ENCODE measurements around the gene DNAJB5. TPM values are rescaled to one million over a fixed set of nuclear protein-coding genes. Genes with fewer than 3 reads are reported as not detected.
"Not testable (repeated sequence)": the region's sequence is repeated elsewhere in the genome, so short reads cannot be mapped to it uniquely, and the experiment has no call there.

Gene DNAJB5
- total RNA-seq, 1 donor: 18.1 TPM

DNA sequence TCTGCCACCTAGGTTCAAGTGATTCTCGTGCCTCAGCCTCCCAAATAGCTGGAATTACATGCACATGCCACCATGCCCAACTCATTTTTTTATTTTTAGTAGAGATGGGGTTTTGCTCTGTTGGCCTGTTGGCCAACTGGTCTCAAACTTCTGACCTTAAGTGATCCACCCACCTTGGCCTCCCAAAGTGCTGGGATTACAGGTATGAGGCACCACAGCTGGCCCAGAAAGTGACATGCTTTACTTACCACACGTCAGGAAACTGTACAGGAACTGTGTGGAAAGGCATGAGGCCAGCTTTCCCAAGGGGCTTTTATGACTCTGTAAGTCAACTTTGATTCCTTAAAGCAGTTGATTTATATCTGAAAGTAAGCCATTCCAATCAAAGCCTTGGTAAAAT lies 25.0 kb downstream of the DNAJB5 start:
- DNase-seq (ENCODE audit: low read depth): no peak
- no peak overlapping the region for H3K4me3 ChIP-seq (ENCODE audit: low read depth, low read length)
- TF ChIP-seq, protein P1, sequence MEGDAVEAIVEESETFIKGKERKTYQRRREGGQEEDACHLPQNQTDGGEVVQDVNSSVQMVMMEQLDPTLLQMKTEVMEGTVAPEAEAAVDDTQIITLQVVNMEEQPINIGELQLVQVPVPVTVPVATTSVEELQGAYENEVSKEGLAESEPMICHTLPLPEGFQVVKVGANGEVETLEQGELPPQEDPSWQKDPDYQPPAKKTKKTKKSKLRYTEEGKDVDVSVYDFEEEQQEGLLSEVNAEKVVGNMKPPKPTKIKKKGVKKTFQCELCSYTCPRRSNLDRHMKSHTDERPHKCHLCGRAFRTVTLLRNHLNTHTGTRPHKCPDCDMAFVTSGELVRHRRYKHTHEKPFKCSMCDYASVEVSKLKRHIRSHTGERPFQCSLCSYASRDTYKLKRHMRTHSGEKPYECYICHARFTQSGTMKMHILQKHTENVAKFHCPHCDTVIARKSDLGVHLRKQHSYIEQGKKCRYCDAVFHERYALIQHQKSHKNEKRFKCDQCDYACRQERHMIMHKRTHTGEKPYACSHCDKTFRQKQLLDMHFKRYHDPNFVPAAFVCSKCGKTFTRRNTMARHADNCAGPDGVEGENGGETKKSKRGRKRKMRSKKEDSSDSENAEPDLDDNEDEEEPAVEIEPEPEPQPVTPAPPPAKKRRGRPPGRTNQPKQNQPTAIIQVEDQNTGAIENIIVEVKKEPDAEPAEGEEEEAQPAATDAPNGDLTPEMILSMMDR (IDR thresholded peaks at IDR 0.05; ENCODE audit: insufficient read depth, low read depth, low read length): no peak

DNA sequence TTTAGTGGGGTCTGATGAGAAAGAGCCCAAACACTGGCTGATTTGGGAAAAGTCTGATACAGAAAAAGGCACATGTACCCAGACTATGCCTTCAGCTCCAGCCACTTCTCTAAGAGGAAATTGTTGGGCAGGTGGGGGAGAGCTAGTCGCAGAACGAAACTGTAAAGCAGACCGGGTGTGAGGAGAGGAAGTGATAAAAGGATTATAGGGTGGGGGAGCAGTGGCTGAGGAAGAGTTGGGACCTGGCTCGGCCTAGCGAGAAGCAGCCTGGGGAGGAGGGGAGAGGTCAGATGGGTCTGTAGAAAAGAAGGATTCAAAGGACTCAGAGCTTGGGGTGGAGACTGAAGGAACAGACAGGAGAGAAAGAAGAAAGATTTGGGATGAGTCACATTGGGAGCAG lies 33.9 kb downstream of the DNAJB5 start:
- peak; percentile 37 for DNase-seq (ENCODE audit: low read depth)
- not testable (repeated sequence) for H3K4me3 ChIP-seq (ENCODE audit: low read depth, low read length)

DNA sequence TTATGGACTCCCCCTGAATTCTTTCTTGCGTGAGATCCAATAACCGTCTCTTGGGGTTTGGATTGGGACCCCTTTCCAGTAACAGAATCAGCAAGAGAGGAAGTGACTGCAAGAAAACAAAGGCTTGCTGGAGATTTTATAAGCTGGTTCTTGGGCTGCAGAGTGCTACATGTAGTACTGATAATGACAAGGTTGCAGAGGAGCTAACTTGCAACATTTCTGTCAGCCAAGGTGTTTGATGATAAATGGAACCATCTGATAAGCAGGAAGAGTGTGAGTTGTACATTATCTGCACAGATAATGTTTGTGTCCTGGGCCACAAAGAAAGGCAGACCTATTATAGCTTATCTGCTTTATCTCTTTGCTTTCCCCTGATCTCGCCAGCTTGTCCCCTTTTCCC lies 37.1 kb downstream of the DNAJB5 start:
- TF ChIP-seq, protein P1 (IDR thresholded peaks at IDR 0.05; ENCODE audit: insufficient read depth, low read depth, low read length): no peak
- no peak overlapping the region for H3K4me3 ChIP-seq (ENCODE audit: low read depth, low read length)
- DNase-seq (ENCODE audit: low read depth): peak; percentile 27

DNA sequence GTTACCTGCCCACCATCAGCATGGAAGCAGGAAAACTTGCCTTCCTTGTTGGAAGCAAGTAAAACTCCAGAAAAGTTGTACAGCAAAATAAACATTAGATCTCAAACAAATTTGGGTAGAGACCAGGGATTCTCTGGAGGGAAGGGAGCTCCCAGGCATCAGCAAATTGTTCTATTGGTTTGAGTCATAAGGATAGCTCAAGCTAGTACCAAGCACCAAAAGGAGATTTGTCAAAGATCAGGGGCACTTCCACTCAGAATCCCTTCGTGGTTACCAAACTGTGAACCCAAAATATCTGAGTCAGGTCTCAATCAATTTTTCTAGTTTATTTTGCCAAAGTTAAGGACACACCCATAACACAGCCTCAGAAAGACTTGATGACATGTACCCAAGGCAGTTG lies 37.8 kb downstream of the DNAJB5 start:
- no peak overlapping the region for H3K4me3 ChIP-seq (ENCODE audit: low read depth, low read length)
- no peak for DNase-seq (ENCODE audit: low read depth)
- TF ChIP-seq, protein P1 (IDR thresholded peaks at IDR 0.05; ENCODE audit: insufficient read depth, low read depth, low read length): no peak

DNA sequence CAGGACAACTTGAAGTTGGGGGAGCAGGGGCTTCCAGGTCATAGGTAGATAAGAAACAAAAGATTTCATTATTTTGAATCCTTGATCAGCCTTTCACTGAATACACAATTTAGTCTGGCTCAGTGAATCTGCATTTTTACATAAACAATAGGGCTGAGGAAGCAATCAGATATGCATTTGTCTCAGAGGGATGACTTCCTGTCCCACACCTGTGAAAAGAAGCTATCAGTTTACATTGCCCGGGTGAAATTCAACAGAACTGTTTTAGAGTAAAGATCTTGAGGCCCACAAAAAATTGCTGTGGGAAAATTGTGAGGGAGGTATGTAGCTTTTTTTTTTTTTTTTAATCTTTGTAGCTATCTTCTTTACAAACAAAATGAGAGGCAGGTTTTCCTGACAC lies 38.3 kb downstream of the DNAJB5 start:
- peak; percentile 16 for DNase-seq (ENCODE audit: low read depth)
- TF ChIP-seq, protein P1 (IDR thresholded peaks at IDR 0.05; ENCODE audit: insufficient read depth, low read depth, low read length): no peak
- no peak overlapping the region for H3K4me3 ChIP-seq (ENCODE audit: low read depth, low read length)

DNA sequence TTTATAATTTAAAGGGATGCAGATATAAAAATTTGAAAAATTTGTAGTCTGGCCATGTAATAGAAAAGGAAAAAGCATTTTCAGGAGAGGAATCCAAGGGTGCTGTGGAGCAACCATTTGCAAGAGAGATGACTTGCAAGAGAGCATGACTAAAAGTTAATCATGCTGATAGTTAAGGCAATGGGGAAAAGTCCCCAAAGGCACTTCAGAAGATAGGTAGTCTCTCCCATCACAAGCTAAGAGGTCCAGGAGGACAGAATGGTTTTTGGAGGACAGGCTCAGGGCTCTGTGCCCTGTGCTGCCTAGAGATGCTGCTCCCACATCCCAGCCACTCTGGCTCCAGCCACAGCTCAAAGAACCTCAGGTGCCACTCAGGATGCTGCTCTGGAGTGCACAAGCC lies 38.8 kb downstream of the DNAJB5 start:
- DNase-seq (ENCODE audit: low read depth): no peak
- TF ChIP-seq, protein P1 (IDR thresholded peaks at IDR 0.05; ENCODE audit: insufficient read depth, low read depth, low read length): no peak
- H3K4me3 ChIP-seq (ENCODE audit: low read depth, low read length): no peak overlapping the region

DNA sequence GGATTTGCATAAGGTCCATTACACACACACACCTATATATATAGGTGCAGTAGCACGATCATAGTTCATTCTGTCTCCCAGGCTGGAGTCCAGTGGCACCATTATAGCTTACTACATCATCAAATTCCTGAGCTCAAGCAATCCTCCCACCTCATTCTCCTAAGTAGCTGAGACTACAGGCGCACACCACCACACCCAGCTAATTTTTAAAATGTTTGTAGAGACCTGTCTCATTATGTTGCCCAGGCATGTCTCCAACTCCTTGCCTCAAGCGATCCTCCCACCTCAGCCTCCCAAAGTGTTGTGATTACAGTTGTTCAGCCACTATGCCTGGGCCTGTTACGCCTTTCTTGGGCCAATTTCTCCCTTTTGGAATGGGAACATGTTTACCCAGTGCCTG lies 39.7 kb downstream of the DNAJB5 start:
- TF ChIP-seq, protein P1 (IDR thresholded peaks at IDR 0.05; ENCODE audit: insufficient read depth, low read depth, low read length): no peak

More for the DNA sequence above, 39.7 kb downstream of the DNAJB5 start:
- no peak overlapping the region for H3K4me3 ChIP-seq (ENCODE audit: low read depth, low read length)
- DNase-seq (ENCODE audit: low read depth): no peak

Measured in fibroblast of villous mesenchyme (primary cell).